ENCODE results near the gene TRPC4. TPM values are rescaled to one million over a fixed set of nuclear protein-coding genes. Genes with fewer than 3 reads are reported as not detected.
"Not testable (repeated sequence)": the region's sequence is repeated elsewhere in the genome, so short reads cannot be mapped to it uniquely, and the experiment has no call there.

TRPC4 gene
- total and polyA plus RNA-seq, 12 donors: 0.26 to 3.9 (median 1.0) TPM; not detected in 1

- DNase-seq: no peak
- Histone ChIP-seq H3K36me3 (no peaks in the 10 kb centered on the region), H3K4me1 (peaks cover 0 to 18% (median 6%) of the 10 kb centered on the region in 9 donors), H3K27ac (no peak overlapping the region), H3K27me3 (no peaks in the 10 kb centered on the region), H3K9me3 (no peaks in the 10 kb centered on the region), H3K4me3 (no peak overlapping the region)
- ATAC-seq: no peak
- no peak for TF ChIP-seq CTCF (IDR thresholded peaks at IDR 0.05)
- intact Hi-C loops (cut with DNase I): loop anchor here in 1 of 10 donors (10.0 kb wide), 2 partner anchors 300 to 1290 kb away; no protein-coding TSS in a partner anchor
- WGBS, 2 donors: 53 to 60% methylated on average over 2 of the region's 2 CpGs
Measured at GRCh38 chr13:37594550-37594949, 275.0 kb downstream of the TRPC4 start.

- H3K27ac ChIP-seq; H3K4me3 ChIP-seq; H3K9me3 ChIP-seq; ATAC-seq; DNase-seq; H3K27me3 ChIP-seq; H3K36me3 ChIP-seq; intact Hi-C loops (cut with DNase I): not testable (repeated sequence)
- WGBS, 2 donors: 91 to 92% methylated on average over 4 of the region's 4 CpGs
- H3K4me1 ChIP-seq: peaks cover 0 to 13% (median under 1%) of the 10 kb centered on the region in 9 donors
Measured at GRCh38 chr13:37589381-37589780, 280.2 kb downstream of the TRPC4 start.

- WGBS, 2 donors: 16 to 19% methylated on average over 2 of the region's 2 CpGs
- peak in 2 of 8 donors; percentile 47 to 49 for ATAC-seq
- TF ChIP-seq CTCF (IDR thresholded peaks at IDR 0.05): no peak
- H3K9me3 ChIP-seq: no peaks in the 10 kb centered on the region
- DNase-seq: peak in 1 of 2 donors; percentile 15
- H3K4me3 ChIP-seq: no peak overlapping the region
- intact Hi-C loops (cut with DNase I): no loop called here
- no peak overlapping the region for H3K27ac ChIP-seq
- peaks cover 0 to 13% (median 0%) of the 10 kb centered on the region in 9 donors for H3K4me1 ChIP-seq
- H3K27me3 ChIP-seq: no peaks in the 10 kb centered on the region
- peaks cover 0 to 11% (median 0%) of the 10 kb centered on the region in 9 donors for H3K36me3 ChIP-seq
Measured at GRCh38 chr13:37587236-37587635, 282.3 kb downstream of the TRPC4 start.
